GM18511 (cell line): ENCODE data around the gene PTMS.
"Not testable (repeated sequence)": the region's sequence is repeated elsewhere in the genome, so short reads cannot be mapped to it uniquely, and the experiment has no call there.

Experiments
- ATAC-seq: cut with Tn5 transposase; IDR thresholded peaks from one replicate; pipeline ENCODE4 v1.9.1; 2021; ENCODE audit warnings: mild to moderate bottlenecking, moderate library complexity; ENCODE audit not compliant: unreplicated experiment

Gene PTMS

GRCh38 chr12:6765634-6766581, at the start of gene PTMS:
Gene PTMS, plus strand, starts transcription at chr12:6766363. Its CDS starts 343 bp downstream, at chr12:6766706.
- peak; percentile 24 for ATAC-seq

- ATAC-seq: no peak
Observed at GRCh38 chr12:6716874-6717437, 49.2 kb upstream of the PTMS start.

- ATAC-seq: no peak
Observed at GRCh38 chr12:6722863-6723262, 43.3 kb upstream of the PTMS start.

GRCh38 chr12:6723607-6724408, 42.4 kb upstream of the PTMS start, which contains the start of gene COPS7A:
Gene COPS7A, plus strand, starts transcription at chr12:6724046. Its CDS starts 611 bp downstream, at chr12:6724657.
- ATAC-seq: peak; percentile 95

GRCh38 chr12:6724409-6724797, 41.8 kb upstream of the PTMS start:
- ATAC-seq: peak; percentile 40

GRCh38 chr12:6725350-6725749, 40.8 kb upstream of the PTMS start:
- no peak for ATAC-seq

GRCh38 chr12:6729186-6729585, 37.0 kb upstream of the PTMS start:
- ATAC-seq: no peak

- ATAC-seq: no peak
Observed at GRCh38 chr12:6730169-6730568, 36.0 kb upstream of the PTMS start.

- ATAC-seq: no peak
Observed at GRCh38 chr12:6734506-6735387, 31.4 kb upstream of the PTMS start.

GRCh38 chr12:6735448-6736191, 30.5 kb upstream of the PTMS start:
- ATAC-seq: no peak

- no peak for ATAC-seq
Observed at GRCh38 chr12:6736754-6737153, 29.4 kb upstream of the PTMS start.

- ATAC-seq: not testable (repeated sequence)
Observed at GRCh38 chr12:6742080-6742479, 24.1 kb upstream of the PTMS start.

GRCh38 chr12:6742834-6743233, 23.3 kb upstream of the PTMS start:
- no peak for ATAC-seq

- not testable (repeated sequence) for ATAC-seq
Observed at GRCh38 chr12:6743300-6743699, 22.9 kb upstream of the PTMS start.

- no peak for ATAC-seq
Observed at GRCh38 chr12:6745741-6746525, 20.2 kb upstream of the PTMS start.

- ATAC-seq: no peak
Observed at GRCh38 chr12:6747216-6747615, 18.9 kb upstream of the PTMS start.

GRCh38 chr12:6748761-6749160, 17.4 kb upstream of the PTMS start:
- no peak for ATAC-seq

- ATAC-seq: no peak
Observed at GRCh38 chr12:6750506-6750905, 15.7 kb upstream of the PTMS start.

GRCh38 chr12:6751767-6752166, 14.4 kb upstream of the PTMS start:
- ATAC-seq: no peak
